HG03064 (cell line): ENCODE measurements around the gene HORMAD1.
"Not testable (repeated sequence)": the region's sequence is repeated elsewhere in the genome, so short reads cannot be mapped to it uniquely, and the experiment has no call there.

Experiments
- ATAC-seq: cut with Tn5 transposase; IDR thresholded peaks from one replicate; pipeline ENCODE4 v1.9.1; 2021; ENCODE audit warnings: low read depth; ENCODE audit not compliant: unreplicated experiment

Gene HORMAD1, protein sequence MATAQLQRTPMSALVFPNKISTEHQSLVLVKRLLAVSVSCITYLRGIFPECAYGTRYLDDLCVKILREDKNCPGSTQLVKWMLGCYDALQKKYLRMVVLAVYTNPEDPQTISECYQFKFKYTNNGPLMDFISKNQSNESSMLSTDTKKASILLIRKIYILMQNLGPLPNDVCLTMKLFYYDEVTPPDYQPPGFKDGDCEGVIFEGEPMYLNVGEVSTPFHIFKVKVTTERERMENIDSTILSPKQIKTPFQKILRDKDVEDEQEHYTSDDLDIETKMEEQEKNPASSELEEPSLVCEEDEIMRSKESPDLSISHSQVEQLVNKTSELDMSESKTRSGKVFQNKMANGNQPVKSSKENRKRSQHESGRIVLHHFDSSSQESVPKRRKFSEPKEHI

GRCh38 chr1:150720703-150721102, at the start of gene HORMAD1:
Gene HORMAD1, minus strand, starts transcription at chr1:150720895. Its CDS starts 1,390 bp downstream, at chr1:150719505.
- no peak for ATAC-seq

GRCh38 chr1:150767704-150768103, 47.0 kb upstream of the HORMAD1 start:
- not testable (repeated sequence) for ATAC-seq

DNA sequence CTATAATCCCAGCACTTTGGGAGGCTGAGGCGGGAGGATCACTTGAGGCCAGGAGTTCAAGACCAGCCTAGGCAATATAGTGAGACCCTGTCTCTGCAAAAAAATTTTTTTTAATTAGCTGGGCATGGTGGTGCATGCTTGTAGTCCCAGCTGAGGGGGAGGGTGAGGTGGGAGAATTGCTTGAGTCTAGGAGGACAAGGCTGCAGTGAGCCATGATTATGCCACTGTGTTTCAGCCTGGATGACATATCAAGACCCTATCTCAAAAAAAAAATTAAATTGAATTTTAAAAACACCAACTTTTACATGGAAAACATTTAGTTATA, 45.2 kb upstream of the HORMAD1 start:
- ATAC-seq = peak; percentile 9

GRCh38 chr1:150765296-150765976, 44.7 kb upstream of the HORMAD1 start, which contains the start of gene CTSS:
Gene CTSS, minus strand, starts transcription at chr1:150765778. Its CDS starts 1,015 bp downstream, at chr1:150764763.
- ATAC-seq = peak; percentile 70

DNA sequence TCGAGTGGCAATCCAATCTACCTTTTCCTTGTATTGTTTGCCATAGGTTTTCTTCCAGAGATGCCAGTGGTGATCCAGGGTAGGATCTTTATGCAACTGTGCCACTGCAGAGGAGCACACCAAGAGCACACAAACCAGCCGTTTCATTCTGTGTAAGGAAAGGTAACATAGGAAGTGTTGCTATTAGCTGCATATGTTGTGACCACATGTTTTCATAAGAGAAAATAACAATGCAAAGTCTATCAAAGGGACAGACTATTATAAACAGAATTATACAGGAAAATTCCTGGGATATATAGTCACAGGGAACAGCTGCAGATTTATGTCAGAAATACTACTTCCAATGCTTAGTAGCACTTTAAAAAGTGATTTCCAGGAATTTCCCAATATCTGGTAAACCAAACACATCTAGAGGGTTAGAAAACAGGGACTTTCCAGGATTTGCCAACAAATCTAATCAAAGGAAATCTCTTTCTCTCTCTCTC, 44.0 kb upstream of the HORMAD1 start:
- no peak for ATAC-seq

- ATAC-seq = no peak
Observed at GRCh38 chr1:150763018-150763417, 42.3 kb upstream of the HORMAD1 start.

- no peak for ATAC-seq
Observed at GRCh38 chr1:150762552-150762951, 41.9 kb upstream of the HORMAD1 start.

GRCh38 chr1:150761801-150762200, 41.1 kb upstream of the HORMAD1 start:
- no peak for ATAC-seq

DNA sequence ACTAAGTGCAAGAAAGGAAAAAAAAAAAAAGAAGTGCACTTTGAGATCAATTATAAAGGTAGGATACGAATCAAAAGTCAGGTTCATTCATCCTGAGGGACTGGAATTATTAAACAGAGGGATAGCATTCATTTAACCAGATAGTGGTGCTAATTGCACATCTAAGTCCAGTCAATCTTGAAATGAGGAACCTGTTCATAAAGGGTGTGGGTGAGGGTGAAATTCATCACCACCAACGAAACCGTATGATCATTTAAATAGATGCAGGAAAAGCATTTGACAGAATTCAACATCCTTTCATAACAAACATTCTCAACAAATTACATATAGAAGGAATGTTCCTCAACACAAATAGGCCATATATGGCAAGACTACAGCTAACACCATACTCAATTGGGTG, 39.3 kb upstream of the HORMAD1 start:
- no peak for ATAC-seq

GRCh38 chr1:150753416-150753815, 32.7 kb upstream of the HORMAD1 start:
- ATAC-seq = no peak

DNA sequence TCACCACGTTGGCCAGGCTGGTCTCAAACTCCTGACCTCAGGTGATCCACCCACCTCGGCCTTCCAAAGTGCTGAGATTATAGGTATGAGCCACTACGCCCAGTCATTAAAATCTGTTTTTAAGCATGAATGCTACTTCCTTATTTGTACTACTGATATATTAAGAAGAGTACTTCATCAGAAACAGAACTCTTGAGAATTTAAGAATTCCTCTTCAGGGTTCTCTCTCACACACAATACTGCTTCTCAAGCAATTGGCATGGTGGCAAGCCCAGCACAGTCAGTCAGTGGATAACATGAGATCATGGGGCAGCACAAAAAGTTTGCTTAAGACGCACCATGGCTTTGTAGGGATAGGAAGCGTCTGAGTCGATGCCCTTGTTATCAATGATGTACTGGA, 30.7 kb upstream of the HORMAD1 start:
- no peak for ATAC-seq

DNA sequence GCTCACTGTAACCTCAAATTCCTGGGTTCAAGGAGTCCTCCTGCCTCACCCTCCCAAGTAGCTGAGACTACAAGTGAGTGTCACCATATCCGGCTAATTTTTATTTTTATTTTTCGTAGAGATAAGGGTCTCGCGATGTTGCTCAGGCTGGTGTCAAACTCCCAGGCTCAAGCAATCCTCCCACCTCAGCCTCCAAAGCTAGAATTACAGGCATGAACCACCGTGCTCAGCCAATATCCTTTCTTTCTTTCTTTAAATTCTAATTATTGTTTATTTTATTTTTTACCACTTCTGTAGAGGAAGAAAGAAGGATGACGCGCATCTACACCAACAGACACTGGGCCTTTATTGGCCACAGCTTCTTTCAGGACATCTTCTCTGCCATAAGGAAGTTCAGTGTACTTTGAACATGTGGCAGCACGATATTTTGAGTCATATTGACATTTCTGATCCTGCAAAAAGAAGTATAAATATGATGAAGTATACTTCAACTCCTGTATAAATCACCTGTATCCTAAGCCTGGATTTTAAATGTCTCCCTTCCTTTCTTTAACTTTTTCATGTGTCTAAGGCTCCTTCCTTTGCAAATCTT, 29.1 kb upstream of the HORMAD1 start:
- no peak for ATAC-seq

GRCh38 chr1:150748878-150749719, 28.4 kb upstream of the HORMAD1 start:
- no peak for ATAC-seq

- ATAC-seq = no peak
Observed at GRCh38 chr1:150730130-150730721, 9.5 kb upstream of the HORMAD1 start.

GRCh38 chr1:150724336-150724735, 3.6 kb upstream of the HORMAD1 start:
- no peak for ATAC-seq

- no peak for ATAC-seq
Observed at GRCh38 chr1:150720098-150720497, 597 bp downstream of the HORMAD1 start.

GRCh38 chr1:150718225-150718891, 2.3 kb downstream of the HORMAD1 start:
- no peak for ATAC-seq

DNA sequence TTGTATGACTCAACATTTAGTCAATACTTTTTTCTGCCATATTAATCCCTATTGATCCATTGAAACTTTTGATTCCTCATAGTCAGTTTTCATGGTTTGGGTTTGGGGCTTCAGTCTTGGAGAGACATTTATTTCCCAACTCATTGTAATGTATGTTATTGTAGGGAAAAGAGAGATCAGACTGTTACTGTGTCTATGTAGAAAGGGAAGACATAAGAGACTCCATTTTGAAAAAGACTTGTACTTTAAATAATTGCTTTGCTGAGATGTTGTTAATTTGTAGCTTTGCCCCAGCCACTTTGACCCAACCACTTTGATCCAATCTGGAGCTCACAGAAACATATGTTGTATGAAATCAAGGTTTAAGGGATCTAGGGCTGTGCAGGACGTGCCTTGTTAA, 11.7 kb downstream of the HORMAD1 start:
- ATAC-seq = not testable (repeated sequence)

DNA sequence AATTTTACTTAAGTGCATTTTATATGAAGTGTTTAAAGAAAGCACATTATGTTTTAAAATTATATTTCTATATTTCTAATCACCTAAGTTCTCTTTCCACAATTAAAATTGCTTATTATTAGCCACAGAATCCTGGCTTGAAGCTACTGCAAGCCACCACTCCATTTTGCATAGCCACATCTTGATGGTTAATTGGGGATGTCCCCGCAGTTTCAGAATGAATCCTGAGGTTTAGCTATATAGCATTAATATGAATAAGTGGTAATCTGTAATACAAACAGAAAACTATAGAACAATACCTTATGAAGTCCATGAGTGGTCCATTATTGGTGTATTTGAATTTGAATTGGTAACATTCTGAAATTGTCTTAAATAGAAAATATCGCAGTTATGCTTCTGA, 12.1 kb downstream of the HORMAD1 start:
- no peak for ATAC-seq

DNA sequence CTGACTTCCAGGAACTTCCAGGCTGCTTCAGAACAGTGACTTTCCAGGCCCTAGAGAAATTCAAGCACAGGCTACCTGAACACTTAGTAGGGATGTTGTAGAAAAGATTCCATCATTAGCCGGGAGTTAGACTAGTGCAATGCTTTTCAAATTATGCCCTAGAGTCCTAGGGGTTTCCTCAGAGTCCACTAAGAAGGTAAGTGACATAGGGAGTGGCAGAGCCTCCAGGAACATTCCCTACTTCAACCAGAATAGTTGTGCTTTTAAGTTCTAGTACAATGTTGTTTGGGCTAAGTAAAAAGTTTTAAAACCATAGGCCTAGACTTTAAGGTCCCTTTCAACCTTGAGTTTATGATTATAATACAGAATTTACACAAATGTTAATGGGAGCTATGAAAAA, 14.6 kb downstream of the HORMAD1 start:
- no peak for ATAC-seq
